Osteoblast (primary cell): ENCODE measurements around the gene RPS19. TPM values are rescaled to one million over a fixed set of nuclear protein-coding genes. Genes with fewer than 3 reads are reported as not detected.
A peak's percentile ranks its signal among the peaks of the same experiment; 100 is the strongest.

ENCODE experiments used
- DNase-seq: peaks from one replicate; pipeline ENCODE4 v3.0.0; 2011; ENCODE audit warnings: low spot score, mixed read lengths; ENCODE audit not compliant: insufficient read length; ENCODE audit errors: missing footprints
- H2AFZ ChIP-seq: 2 replicates; pipeline ENCODE4 v1.6.0; 2011; ENCODE audit warnings: mild to moderate bottlenecking, low read length
- H3K27ac ChIP-seq: 2 replicates; pipeline ENCODE4 v1.5.1; 2011; ENCODE audit warnings: mild to moderate bottlenecking, low read depth, low read length, moderate library complexity
- H3K27me3 ChIP-seq: 2 replicates; pipeline ENCODE4 v1.6.0; 2012; ENCODE audit warnings: mild to moderate bottlenecking, control low read depth, inconsistent platforms, low read length, moderate library complexity; ENCODE audit not compliant: insufficient read depth
- H3K36me3 ChIP-seq: 2 replicates; pipeline ENCODE4 v1.5.1; 2011; ENCODE audit warnings: mild to moderate bottlenecking, low read length, control low read depth, moderate library complexity; ENCODE audit not compliant: insufficient read depth
- H3K4me1 ChIP-seq: 2 replicates; pipeline ENCODE4 v1.5.1; 2011; ENCODE audit warnings: mild to moderate bottlenecking, low read length, control low read depth, moderate library complexity; ENCODE audit not compliant: insufficient read depth
- H3K4me2 ChIP-seq: 2 replicates; pipeline ENCODE4 v1.6.0; 2011; ENCODE audit warnings: mild to moderate bottlenecking, low read length; ENCODE audit not compliant: insufficient read depth
- H3K4me3 ChIP-seq: fragments of 200-600 bp; sonication (generic); 3 replicates; pipeline ENCODE4 v1.5.1; 2012; ENCODE audit warnings: mild to moderate bottlenecking, low read length, inconsistent platforms; ENCODE audit not compliant: insufficient read depth
- H3K79me2 ChIP-seq: 2 replicates; pipeline ENCODE4 v1.6.0; 2012; ENCODE audit warnings: mild to moderate bottlenecking, low read length, control low read depth, inconsistent platforms; ENCODE audit not compliant: insufficient read depth
- H3K9me3 ChIP-seq: 2 replicates; pipeline ENCODE4 v1.5.1; 2011; ENCODE audit warnings: low read depth, low read length, control low read depth
- H4K20me1 ChIP-seq: 2 replicates; pipeline ENCODE4 v1.6.0; 2012; ENCODE audit warnings: mild to moderate bottlenecking, low read length, control low read depth; ENCODE audit not compliant: insufficient read depth
- CTCF ChIP-seq: IDR thresholded peaks from 2 replicates; pipeline ENCODE4 v1.5.1; 2011; ENCODE audit warnings: mild to moderate bottlenecking, low read depth, low read length, moderate library complexity; ENCODE audit errors: extremely low read depth
- total RNA-seq: library from RNA; depleted of rRNA; stranded (reverse); fragments of >200 nt; gene quantifications from 2 replicates; pipeline ENCODE4 v1.2.3, GENCODE V29; 2012

Gene RPS19
- total RNA-seq, 1 donor = 791 TPM

DNA sequence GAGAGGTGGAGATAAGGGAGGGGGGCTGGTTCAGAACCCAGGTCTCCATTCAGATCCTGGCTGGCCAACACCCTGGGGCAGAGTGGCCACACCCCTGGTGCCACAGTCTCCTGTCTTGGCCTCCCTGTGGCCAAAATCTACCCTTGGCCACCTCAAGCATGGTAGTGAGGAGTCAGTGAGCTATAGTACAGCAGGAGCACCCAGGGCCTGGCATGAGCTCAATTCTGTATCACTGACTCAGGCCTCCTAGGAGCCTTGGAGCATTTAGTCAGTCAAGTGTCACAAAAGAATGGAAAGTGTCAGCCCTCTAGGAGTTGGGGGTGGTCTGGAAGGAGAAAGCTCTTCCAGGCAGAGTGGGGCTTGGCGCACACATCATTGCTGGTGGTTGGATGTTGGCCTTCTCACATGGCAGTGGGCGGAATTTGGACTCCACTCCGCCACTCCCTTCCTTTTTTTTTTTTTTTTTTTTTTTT, 10.4 kb downstream of the RPS19 start:
- H3K36me3 ChIP-seq = peaks cover 58% of the 10 kb centered on the region

GRCh38 chr19:41871573-41872383, 11.7 kb downstream of the RPS19 start:
- H3K9me3 ChIP-seq = no peaks in the 10 kb centered on the region
- no peak for DNase-seq
- H3K4me3 ChIP-seq = no peak overlapping the region
- peaks cover 49% of the 10 kb centered on the region for H4K20me1 ChIP-seq
- H3K4me1 ChIP-seq = no peaks in the 10 kb centered on the region
- H3K27ac ChIP-seq = no peak overlapping the region
- H2AFZ ChIP-seq = no peak overlapping the region
- H3K4me2 ChIP-seq = no peak overlapping the region
- peaks cover 49% of the 10 kb centered on the region for H3K36me3 ChIP-seq
- peaks cover 22% of the 10 kb centered on the region for H3K79me2 ChIP-seq
- no peaks in the 10 kb centered on the region for H3K27me3 ChIP-seq
- TF ChIP-seq CTCF = no peak

More for the DNA sequence above, 10.4 kb downstream of the RPS19 start:
- DNase-seq = peak; percentile 89
- Histone ChIP-seq H2AFZ (no peak overlapping the region), H3K27ac (no peak overlapping the region), H4K20me1 (peaks cover 56% of the 10 kb centered on the region), H3K79me2 (peaks cover 30% of the 10 kb centered on the region), H3K4me3 (no peak overlapping the region), H3K9me3 (no peaks in the 10 kb centered on the region), H3K4me2 (no peak overlapping the region), H3K27me3 (no peaks in the 10 kb centered on the region), H3K4me1 (no peaks in the 10 kb centered on the region)
- TF ChIP-seq CTCF = no peak

- Histone ChIP-seq H4K20me1 (peaks cover 44% of the 10 kb centered on the region), H3K4me2 (no peak overlapping the region), H3K9me3 (no peaks in the 10 kb centered on the region), H2AFZ (no peak overlapping the region), H3K79me2 (peaks cover 16% of the 10 kb centered on the region), H3K27me3 (no peaks in the 10 kb centered on the region), H3K27ac (no peak overlapping the region), H3K4me1 (no peaks in the 10 kb centered on the region), H3K4me3 (no peak overlapping the region), H3K36me3 (peaks cover 47% of the 10 kb centered on the region)
- TF ChIP-seq CTCF = no peak
- DNase-seq = no peak
Observed at GRCh38 chr19:41872384-41872774, 12.3 kb downstream of the RPS19 start.
